Muscle of arm (tissue), 12 donors: ENCODE results near the gene TTLL11. TPM values are rescaled to one million over a fixed set of nuclear protein-coding genes. Genes with fewer than 3 reads are reported as not detected.
"Not testable (repeated sequence)": the region's sequence is repeated elsewhere in the genome, so short reads cannot be mapped to it uniquely, and the experiment has no call there.

Experiments used
- DNase-seq: peaks from one replicate; pipeline ENCODE4 v3.0.0-alpha.2; 2013
- polyA plus RNA-seq, 12 donors: library from polyadenylated mRNA; unstranded; fragments of 120-200 nt; gene quantifications; one replicate each; pipeline ENCODE4 v1.2.1, GENCODE V29; 2013; ENCODE audit not compliant: insufficient read length in 12 of 12

Gene TTLL11
- polyA plus RNA-seq, 12 donors: 13.0 to 36.5 (median 27.4) TPM; not detected in 1

GRCh38 chr9:121815546-121816448 is 277.3 kb downstream of the TTLL11 start:
- no peak for DNase-seq

- DNase-seq: no peak
These were observed 278.0 kb downstream of the TTLL11 start for GRCh38 chr9:121815084-121815483.

- DNase-seq: no peak
These were observed 278.5 kb downstream of the TTLL11 start for GRCh38 chr9:121814594-121814993.

- DNase-seq: no peak
These were observed 279.4 kb downstream of the TTLL11 start for GRCh38 chr9:121813519-121814210.

- DNase-seq: no peak
These were observed 280.9 kb downstream of the TTLL11 start for GRCh38 chr9:121812159-121812735.

- DNase-seq: no peak
These were observed 281.4 kb downstream of the TTLL11 start for GRCh38 chr9:121811751-121812150.

GRCh38 chr9:121811140-121811539 is 282.0 kb downstream of the TTLL11 start:
- no peak for DNase-seq

GRCh38 chr9:121810489-121810888 is 282.6 kb downstream of the TTLL11 start:
- no peak for DNase-seq

- no peak for DNase-seq
These were observed 283.6 kb downstream of the TTLL11 start for GRCh38 chr9:121809356-121810050.

- no peak for DNase-seq
These were observed 284.3 kb downstream of the TTLL11 start for GRCh38 chr9:121808781-121809180.

- no peak for DNase-seq
These were observed 285.3 kb downstream of the TTLL11 start for GRCh38 chr9:121807823-121808278.

- DNase-seq: no peak
These were observed 285.9 kb downstream of the TTLL11 start for GRCh38 chr9:121807069-121807822.

- no peak for DNase-seq
These were observed 290.4 kb downstream of the TTLL11 start for GRCh38 chr9:121802753-121803152.

- DNase-seq: no peak
These were observed 291.5 kb downstream of the TTLL11 start for GRCh38 chr9:121801579-121801978.

- no peak for DNase-seq
These were observed 292.7 kb downstream of the TTLL11 start for GRCh38 chr9:121800376-121800775.

- no peak for DNase-seq
These were observed 294.2 kb downstream of the TTLL11 start for GRCh38 chr9:121798941-121799340.

GRCh38 chr9:121797081-121797480 is 296.0 kb downstream of the TTLL11 start:
- no peak for DNase-seq

GRCh38 chr9:121794334-121794733 is 298.8 kb downstream of the TTLL11 start:
- DNase-seq: not testable (repeated sequence)

- not testable (repeated sequence) for DNase-seq
These were observed 300.6 kb downstream of the TTLL11 start for GRCh38 chr9:121792476-121792875.

GRCh38 chr9:121790841-121791240 is 302.3 kb downstream of the TTLL11 start:
- DNase-seq: no peak
